Measurements from ENCODE around the gene ZCCHC2. TPM values are rescaled to one million over a fixed set of nuclear protein-coding genes. Genes with fewer than 3 reads are reported as not detected.
A peak's percentile ranks its signal among the peaks of the same experiment; 100 is the strongest.

ZCCHC2 gene
- total RNA-seq, 1 donor from 2014 or later = 7.2 TPM

- DNase-seq (ENCODE audit: low spot score) = no peak
These were observed 15.1 kb downstream of the ZCCHC2 start for GRCh38 chr18:62537946-62538345.

GRCh38 chr18:62538881-62539280 lies 16.1 kb downstream of the ZCCHC2 start:
- DNase-seq (ENCODE audit: low spot score) = no peak

GRCh38 chr18:62539284-62540165 lies 16.7 kb downstream of the ZCCHC2 start:
- DNase-seq (ENCODE audit: low spot score) = no peak

- DNase-seq (ENCODE audit: low spot score) = no peak
These were observed 20.2 kb downstream of the ZCCHC2 start for GRCh38 chr18:62543021-62543420.

GRCh38 chr18:62545098-62545497 lies 22.3 kb downstream of the ZCCHC2 start:
- no peak for DNase-seq (ENCODE audit: low spot score)

- DNase-seq (ENCODE audit: low spot score) = no peak
These were observed 26.9 kb downstream of the ZCCHC2 start for GRCh38 chr18:62549755-62550154.

- no peak for DNase-seq (ENCODE audit: low spot score)
These were observed 27.9 kb downstream of the ZCCHC2 start for GRCh38 chr18:62550746-62551145.

GRCh38 chr18:62551972-62552513 lies 29.2 kb downstream of the ZCCHC2 start:
- no peak for DNase-seq (ENCODE audit: low spot score)

GRCh38 chr18:62554061-62554815 lies 31.4 kb downstream of the ZCCHC2 start:
- DNase-seq (ENCODE audit: low spot score) = no peak

- no peak for DNase-seq (ENCODE audit: low spot score)
These were observed 32.3 kb downstream of the ZCCHC2 start for GRCh38 chr18:62555135-62555534.

GRCh38 chr18:62556397-62556796 lies 33.6 kb downstream of the ZCCHC2 start:
- DNase-seq (ENCODE audit: low spot score) = no peak

GRCh38 chr18:62558015-62558663 lies 35.3 kb downstream of the ZCCHC2 start:
- DNase-seq (ENCODE audit: low spot score) = no peak

GRCh38 chr18:62564044-62564443 lies 41.2 kb downstream of the ZCCHC2 start:
- no peak for DNase-seq (ENCODE audit: low spot score)

- peak; percentile 31 for DNase-seq (ENCODE audit: low spot score)
These were observed 43.4 kb downstream of the ZCCHC2 start for GRCh38 chr18:62566199-62566598.

GRCh38 chr18:62566818-62567217 lies 44.0 kb downstream of the ZCCHC2 start:
- DNase-seq (ENCODE audit: low spot score) = no peak

GRCh38 chr18:62569081-62569655 lies 46.3 kb downstream of the ZCCHC2 start:
- DNase-seq (ENCODE audit: low spot score) = no peak

- DNase-seq (ENCODE audit: low spot score) = no peak
These were observed 48.2 kb downstream of the ZCCHC2 start for GRCh38 chr18:62571037-62571436.

- no peak for DNase-seq (ENCODE audit: low spot score)
These were observed 48.8 kb downstream of the ZCCHC2 start for GRCh38 chr18:62571648-62572047.

GRCh38 chr18:62572456-62572855 lies 49.6 kb downstream of the ZCCHC2 start:
- no peak for DNase-seq (ENCODE audit: low spot score)

- no peak for DNase-seq (ENCODE audit: low spot score)
These were observed 52.0 kb downstream of the ZCCHC2 start for GRCh38 chr18:62574776-62575175.

GRCh38 chr18:62576271-62576670 lies 53.4 kb downstream of the ZCCHC2 start:
- DNase-seq (ENCODE audit: low spot score) = no peak

All from umbilical cord (tissue), 2 donors.